Calu3 (cell line): ENCODE data around the gene SPEM2. TPM values are rescaled to one million over a fixed set of nuclear protein-coding genes. Genes with fewer than 3 reads are reported as not detected.

Experiments
- BruUV-seq: library from RNA; stranded (reverse); fragments of 400-500 nt; replicated peaks from 2 replicates; lab custom pipeline; 2021; lab: Mats Ljungman, UMichigan
- CTCF ChIA-PET: fragments of 300-600 bp; sonication (Branson Sonifier 250); formaldehyde crosslinking; loops from one replicate; lab custom pipeline; 2022; ENCODE audit warnings: antibody characterized with exemption; lab: Charles Lee
- DNase-seq: peaks from one replicate; pipeline ENCODE4 v3.0.0; 2022
- H3K27ac Mint-ChIP-seq: one replicate; pipeline ENCODE4 v1.8.0; 2022; ENCODE audit warnings: mixed read lengths; ENCODE audit not compliant: unreplicated experiment
- H3K27me3 Mint-ChIP-seq: one replicate; pipeline ENCODE4 v1.8.0; 2022; ENCODE audit warnings: mixed read lengths; ENCODE audit not compliant: unreplicated experiment
- H3K36me3 Mint-ChIP-seq: one replicate; pipeline ENCODE4 v1.8.0; 2022; ENCODE audit warnings: mild to moderate bottlenecking, moderate library complexity, mixed read lengths; ENCODE audit not compliant: insufficient read depth, unreplicated experiment
- H3K4me1 Mint-ChIP-seq: one replicate; pipeline ENCODE4 v1.8.0; 2022; ENCODE audit warnings: mild to moderate bottlenecking, low read depth, mixed read lengths; ENCODE audit not compliant: unreplicated experiment
- H3K4me3 Mint-ChIP-seq: one replicate; pipeline ENCODE4 v1.8.0; 2022; ENCODE audit warnings: mild to moderate bottlenecking, low read depth, moderate library complexity, mixed read lengths; ENCODE audit not compliant: unreplicated experiment
- H3K9me3 Mint-ChIP-seq: one replicate; pipeline ENCODE4 v1.8.0; 2022; ENCODE audit warnings: low read depth, mixed read lengths; ENCODE audit not compliant: unreplicated experiment
- CTCF ChIP-seq: fragments of 200-600 bp; IDR thresholded peaks from one replicate; pipeline ENCODE4 v1.8.0; 2022; ENCODE audit warnings: antibody characterized with exemption; ENCODE audit not compliant: unreplicated experiment
- intact Hi-C: fragments of 100-400 bp; cut with micrococcal nuclease; formaldehyde crosslinking; loops from one replicate; pipeline ENCODE4 v1.10.0; 2022; ENCODE audit not compliant: unreplicated experiment
- total RNA-seq: library from RNA; stranded (reverse); gene quantifications from 2 replicates; pipeline ENCODE4 v1.2.3, GENCODE V29; 2022

Gene SPEM2
- total RNA-seq, 1 experiment from 2014 or later, result not detected

DNA sequence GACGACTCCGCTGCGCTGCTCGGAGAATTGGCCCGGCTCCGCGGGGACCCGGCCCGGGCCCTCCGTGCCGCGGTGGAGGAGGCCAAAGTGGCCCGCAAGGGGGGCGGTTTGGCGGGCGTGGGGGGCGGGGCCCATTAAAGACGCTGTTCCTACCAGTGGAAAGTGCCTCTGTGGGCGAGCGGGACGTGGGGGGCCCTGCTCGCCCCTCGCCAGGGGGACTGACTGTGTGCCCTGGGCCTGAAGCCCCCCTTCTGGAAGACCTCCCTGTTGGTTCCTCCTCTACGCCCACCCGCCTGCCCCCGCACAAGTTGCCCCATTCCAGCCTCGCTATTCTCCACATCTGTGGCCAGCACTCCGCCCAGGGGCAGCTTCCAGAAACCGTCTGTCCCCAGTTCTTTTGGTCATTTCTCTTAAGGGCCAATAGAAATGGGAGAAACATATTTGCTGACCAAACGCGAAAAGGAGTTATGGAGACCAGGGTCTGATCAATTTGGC lies 12.0 kb downstream of the SPEM2 start:
- peaks cover 7% of the 10 kb centered on the region for H3K4me1 Mint-ChIP-seq
- peak overlapping the region; percentile 75 for H3K4me3 Mint-ChIP-seq

GRCh38 chr17:7437950-7438614 lies 12.7 kb downstream of the SPEM2 start:
- Mint-ChIP-seq H3K27ac (no peak overlapping the region), H3K4me1 (peaks cover 7% of the 10 kb centered on the region), H3K9me3 (no peaks in the 10 kb centered on the region), H3K36me3 (peaks cover 38% of the 10 kb centered on the region), H3K27me3 (peaks cover 53% of the 10 kb centered on the region), H3K4me3 (peak overlapping the region; percentile 75)
- DNase-seq, result no peak
- intact Hi-C loops, result loop anchor here (5.0 kb wide), 3 partner anchors 39 to 124 kb away; partner anchors contain the start of genes KCTD11, SENP3 and ZBTB4
- CTCF ChIA-PET, result no interaction called here
- no peak for TF ChIP-seq CTCF
- no TSS peak for BruUV-seq

More for the DNA sequence above, 12.0 kb downstream of the SPEM2 start:
- H3K27ac Mint-ChIP-seq, result no peak overlapping the region
- no peak for TF ChIP-seq CTCF
- H3K27me3 Mint-ChIP-seq, result peaks cover 46% of the 10 kb centered on the region
- no peak for DNase-seq
- CTCF ChIA-PET, result interaction anchor here (1.0 to 2.9 kb wide), 7 partner anchors 34 to 250 kb away, joined by 3 to 13 read pairs (median 3); partner anchors contain the start of genes SENP3, TMEM256, TNFSF13 and TP53
- peaks cover 38% of the 10 kb centered on the region for H3K36me3 Mint-ChIP-seq
- no peaks in the 10 kb centered on the region for H3K9me3 Mint-ChIP-seq
- no TSS peak for BruUV-seq
- intact Hi-C loops, result loop anchor here (5.0 kb wide), 3 partner anchors 40 to 125 kb away; partner anchors contain the start of genes KCTD11, SENP3 and ZBTB4

DNA sequence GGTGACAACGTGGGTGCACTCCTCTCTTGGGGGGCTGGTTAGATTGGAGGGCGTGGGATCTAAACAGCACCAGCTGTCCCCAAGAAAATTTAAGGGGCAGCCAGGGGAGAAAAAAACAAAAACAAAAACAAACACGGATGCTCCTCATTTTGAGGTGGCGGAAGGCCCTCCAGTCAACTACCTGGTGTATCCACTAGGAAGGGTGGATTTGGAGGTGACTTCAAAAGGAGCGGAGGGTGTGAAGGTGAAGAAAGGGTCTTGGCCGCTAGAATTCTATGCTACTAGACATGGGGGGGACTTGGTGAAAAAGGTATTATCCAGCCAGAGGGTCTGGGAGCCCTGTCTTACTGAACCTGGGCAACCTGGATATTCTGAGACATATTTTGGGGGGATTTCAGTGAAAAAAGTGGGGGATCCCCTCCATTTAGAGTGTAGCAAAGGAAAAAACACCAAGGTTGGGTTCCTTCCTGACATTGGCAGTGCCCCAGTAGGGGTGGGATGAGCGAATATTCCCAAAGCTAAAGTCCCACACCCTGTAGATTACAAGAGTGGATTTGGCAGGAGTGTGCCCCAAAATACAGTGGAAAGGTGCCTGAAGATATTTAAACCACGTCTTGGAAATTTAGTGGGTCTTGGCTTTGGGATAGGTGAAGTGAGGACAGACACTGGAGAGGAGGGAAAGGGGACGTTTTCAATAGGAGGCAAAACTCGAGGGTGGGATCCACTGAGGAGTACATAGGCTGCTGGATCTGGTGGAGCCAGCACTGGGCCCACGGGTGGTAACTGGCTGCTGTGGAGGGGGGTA lies 13.4 kb downstream of the SPEM2 start:
- Mint-ChIP-seq H3K27me3 (peaks cover 60% of the 10 kb centered on the region), H3K4me1 (peaks cover 7% of the 10 kb centered on the region), H3K36me3 (peaks cover 38% of the 10 kb centered on the region), H3K9me3 (no peaks in the 10 kb centered on the region), H3K27ac (peak overlapping the region; percentile 72), H3K4me3 (peak overlapping the region; percentile 72)
- no peak for TF ChIP-seq CTCF
- CTCF ChIA-PET, result no interaction called here
- no peak for DNase-seq
- BruUV-seq, result no TSS peak
- intact Hi-C loops, result loop anchor here (5.0 kb wide), 3 partner anchors 38 to 123 kb away; partner anchors contain the start of genes KCTD11, SENP3 and ZBTB4

GRCh38 chr17:7439462-7440112 lies 14.2 kb downstream of the SPEM2 start, which contains the start of gene FGF11:
Gene FGF11 (plus strand): TSS chr17:7439512. CDS start chr17:7439621, 109 bp downstream.
- CTCF ChIA-PET, result no interaction called here
- Mint-ChIP-seq H3K36me3 (peaks cover 38% of the 10 kb centered on the region), H3K4me3 (peak within 1 kb of the TSS; percentile 72), H3K27me3 (peaks cover 62% of the 10 kb centered on the region), H3K4me1 (peaks cover 7% of the 10 kb centered on the region), H3K27ac (peak within 1 kb of the TSS; percentile 72), H3K9me3 (no peaks in the 10 kb centered on the region)
- no peak for DNase-seq
- BruUV-seq, result no TSS peak
- intact Hi-C loops, result loop anchor here (5.0 kb wide), 3 partner anchors 38 to 123 kb away; partner anchors contain the start of genes KCTD11, SENP3 and ZBTB4
- no peak for TF ChIP-seq CTCF
